ENCODE measurements around the gene VAT1L.

DNA sequence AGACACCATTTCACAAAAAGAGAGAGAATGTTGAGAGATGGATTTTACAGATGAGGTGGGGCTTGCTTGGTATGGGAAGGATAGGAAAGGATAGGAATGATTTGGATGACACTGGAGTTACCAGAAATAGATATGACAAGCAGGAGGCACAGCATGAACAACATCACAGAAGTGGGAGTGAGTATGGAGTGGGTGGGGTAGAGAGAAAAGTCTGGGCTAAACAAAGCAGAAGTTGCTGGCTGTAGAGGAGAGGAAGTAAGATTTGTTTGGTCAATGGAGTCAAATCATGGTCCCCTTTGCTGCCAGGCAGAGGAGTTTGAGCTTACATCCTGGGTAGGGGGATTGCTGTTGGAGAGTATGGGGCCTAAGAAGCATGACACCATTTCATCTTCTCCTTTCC lies 101.7 kb downstream of the VAT1L start:
- no peak for TF ChIP-seq CTCF (IDR thresholded peaks at IDR 0.05)
- no peak for TF ChIP-seq POLR2A (IDR thresholded peaks at IDR 0.05)

Data from right lobe of liver (tissue), 4 donors.